Tibial artery (tissue), 4 donors: Measurements from ENCODE around the gene PMP22.

Source experiments
- DNase-seq, 2 donors: peaks; one replicate each; pipeline ENCODE4 v3.0.0-alpha.2; 2019
- H3K27ac ChIP-seq, 2 donors: fragments of 200-600 bp; sonication (generic) in 1 of 2; 1 replicate in 1 of 2; 2 replicates in 1 of 2; pipeline ENCODE4 v1.5.1; 2018 to 2019; ENCODE audit warnings: mild to moderate bottlenecking in 1 of 2
- H3K27me3 ChIP-seq, 2 donors: fragments of 200-600 bp; sonication (generic) in 1 of 2; one replicate each; pipeline versions ENCODE4 v1.5.1 to v1.6.0; 2016 to 2019
- H3K36me3 ChIP-seq, 3 donors: fragments of 200-600 bp; sonication (generic) in 2 of 3; one replicate each; pipeline ENCODE4 v1.5.1; 2016 to 2019; ENCODE audit warnings: mild to moderate bottlenecking in 2 of 3
- H3K4me1 ChIP-seq, 4 donors: fragments of 200-600 bp; sonication (generic) in 2 of 4; 1 replicate in 3 of 4; 2 replicates in 1 of 4; pipeline ENCODE4 v1.5.1; 2016 to 2019
- H3K4me3 ChIP-seq, 2 donors: fragments of 200-600 bp; sonication (generic) in 1 of 2; 1 replicate in 1 of 2; 2 replicates in 1 of 2; pipeline ENCODE4 v1.5.1; 2018 to 2019; ENCODE audit warnings: mild to moderate bottlenecking in 2 of 2
- H3K9me3 ChIP-seq, 3 donors: fragments of 200-600 bp; sonication (generic) in 1 of 3; one replicate each; pipeline ENCODE4 v1.5.1; 2016 to 2019
- intact Hi-C: fragments of 100-400 bp; cut with DNase I; formaldehyde crosslinking; loops from one replicate; pipeline ENCODE4 v1.15.0; 2023; ENCODE audit warnings: low total_unique reads
- TF ChIP-seq, protein P1 (sequence below), 2 experiments: fragments of 200-600 bp in 1 of 2; fragments of 450-650 bp in 1 of 2; IDR thresholded peaks; one replicate each; pipeline ENCODE4 v1.5.1; 2017 to 2019; ENCODE audit warnings: antibody characterized with exemption in 2 of 2, mild to moderate bottlenecking in 1 of 2, moderate library complexity in 1 of 2

Gene PMP22

DNA sequence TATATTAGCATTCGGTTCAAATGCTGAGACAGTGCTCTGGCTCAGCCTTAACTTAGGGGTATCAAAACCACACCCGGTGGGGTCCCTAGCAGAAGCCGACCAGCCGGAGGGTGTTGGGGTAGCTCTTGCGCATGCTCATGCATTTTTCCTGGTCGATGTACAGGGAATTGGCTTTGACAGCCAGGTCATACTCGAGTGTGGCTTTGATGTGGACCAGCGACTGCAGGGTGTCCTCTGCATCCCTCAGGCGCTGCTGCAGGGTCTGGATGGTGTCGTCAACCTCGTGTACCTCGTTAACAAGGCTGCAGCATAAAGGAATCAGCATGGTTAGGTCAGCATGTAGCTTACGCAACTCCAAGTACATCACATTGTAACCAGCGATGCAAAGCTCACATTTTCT is 38.7 kb upstream of the PMP22 start:
- TF ChIP-seq, protein P1, sequence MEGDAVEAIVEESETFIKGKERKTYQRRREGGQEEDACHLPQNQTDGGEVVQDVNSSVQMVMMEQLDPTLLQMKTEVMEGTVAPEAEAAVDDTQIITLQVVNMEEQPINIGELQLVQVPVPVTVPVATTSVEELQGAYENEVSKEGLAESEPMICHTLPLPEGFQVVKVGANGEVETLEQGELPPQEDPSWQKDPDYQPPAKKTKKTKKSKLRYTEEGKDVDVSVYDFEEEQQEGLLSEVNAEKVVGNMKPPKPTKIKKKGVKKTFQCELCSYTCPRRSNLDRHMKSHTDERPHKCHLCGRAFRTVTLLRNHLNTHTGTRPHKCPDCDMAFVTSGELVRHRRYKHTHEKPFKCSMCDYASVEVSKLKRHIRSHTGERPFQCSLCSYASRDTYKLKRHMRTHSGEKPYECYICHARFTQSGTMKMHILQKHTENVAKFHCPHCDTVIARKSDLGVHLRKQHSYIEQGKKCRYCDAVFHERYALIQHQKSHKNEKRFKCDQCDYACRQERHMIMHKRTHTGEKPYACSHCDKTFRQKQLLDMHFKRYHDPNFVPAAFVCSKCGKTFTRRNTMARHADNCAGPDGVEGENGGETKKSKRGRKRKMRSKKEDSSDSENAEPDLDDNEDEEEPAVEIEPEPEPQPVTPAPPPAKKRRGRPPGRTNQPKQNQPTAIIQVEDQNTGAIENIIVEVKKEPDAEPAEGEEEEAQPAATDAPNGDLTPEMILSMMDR (IDR thresholded peaks at IDR 0.05): no peak
- Histone ChIP-seq H3K27ac (no peak overlapping the region), H3K4me3 (no peak overlapping the region), H3K9me3 (no peaks in the 10 kb centered on the region), H3K36me3 (no peaks in the 10 kb centered on the region), H3K27me3 (no peaks in the 10 kb centered on the region), H3K4me1 (peaks cover 0 to 3% (median 1%) of the 10 kb centered on the region in 4 donors)
- intact Hi-C loops: no loop called here
- no peak for DNase-seq

DNA sequence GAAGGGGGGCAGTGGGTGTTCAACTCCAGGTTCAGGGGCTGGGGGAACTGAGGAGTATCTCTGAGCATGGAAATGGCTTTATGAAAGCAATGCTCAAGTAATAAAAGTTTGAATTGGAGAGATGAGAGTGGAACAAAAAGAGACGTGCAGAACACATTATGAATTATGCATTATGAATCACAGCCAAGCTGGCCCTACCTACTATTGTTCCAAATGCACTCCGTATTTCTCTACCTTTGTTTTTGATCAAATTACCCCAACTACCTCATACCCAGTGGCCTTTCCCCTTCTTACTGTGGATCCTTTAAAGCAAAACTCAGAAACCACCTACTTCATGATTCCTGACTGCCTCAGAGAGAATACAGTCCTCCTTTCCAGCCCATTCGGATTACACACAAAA is 38.1 kb upstream of the PMP22 start:
- Histone ChIP-seq H3K4me3 (no peak overlapping the region), H3K9me3 (no peaks in the 10 kb centered on the region), H3K27me3 (no peaks in the 10 kb centered on the region), H3K4me1 (peaks cover 0 to 3% (median 1%) of the 10 kb centered on the region in 4 donors), H3K36me3 (no peaks in the 10 kb centered on the region), H3K27ac (no peak overlapping the region)
- TF ChIP-seq, protein P1 (IDR thresholded peaks at IDR 0.05): no peak
- DNase-seq: no peak
- intact Hi-C loops: no loop called here

DNA sequence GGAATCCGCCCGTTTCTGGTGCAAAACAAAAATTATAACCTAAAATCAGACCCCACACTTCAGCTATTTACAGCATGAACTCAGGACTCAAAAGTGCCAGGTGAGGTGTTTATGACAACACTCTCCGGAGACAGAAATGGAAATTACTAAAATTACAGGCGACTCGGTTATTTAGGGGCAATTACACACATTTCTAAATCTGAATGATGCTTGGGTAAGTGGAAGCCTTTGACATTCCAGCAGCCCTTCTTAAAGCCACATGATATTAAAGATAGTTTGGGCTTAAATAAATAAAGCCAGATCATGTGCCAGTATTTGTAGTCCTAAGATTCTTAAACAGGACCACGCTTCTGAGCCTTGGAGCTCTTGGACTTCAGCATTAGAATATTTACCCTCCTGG is 36.7 kb upstream of the PMP22 start:
- DNase-seq: no peak
- Histone ChIP-seq H3K27ac (no peak overlapping the region), H3K4me3 (no peak overlapping the region), H3K9me3 (no peaks in the 10 kb centered on the region), H3K27me3 (no peaks in the 10 kb centered on the region), H3K36me3 (no peaks in the 10 kb centered on the region), H3K4me1 (peaks cover 0 to 3% (median 1%) of the 10 kb centered on the region in 4 donors)
- intact Hi-C loops: no loop called here
- TF ChIP-seq, protein P1 (IDR thresholded peaks at IDR 0.05): no peak

DNA sequence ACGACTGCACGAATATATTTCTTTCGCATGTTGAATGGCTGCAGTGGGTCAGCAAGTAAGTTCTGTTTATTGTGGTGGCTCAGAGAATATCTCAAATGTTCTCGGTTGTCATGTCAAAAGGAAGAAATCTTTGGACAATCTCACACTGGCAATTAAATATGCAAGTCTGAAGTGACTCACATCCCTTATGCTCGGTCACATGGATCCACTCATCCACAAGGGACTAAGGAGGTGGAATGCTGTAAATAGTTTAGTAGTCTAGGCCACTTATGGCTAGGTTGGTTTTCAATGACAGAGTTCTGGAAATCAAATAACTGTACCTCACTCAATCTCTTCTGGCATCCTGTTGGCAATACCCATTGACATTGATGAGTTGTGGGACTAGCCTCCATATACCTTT is 33.0 kb upstream of the PMP22 start:
- no peaks in the 10 kb centered on the region for H3K36me3 ChIP-seq
- DNase-seq: no peak
- intact Hi-C loops: no loop called here
- H3K27me3 ChIP-seq: no peaks in the 10 kb centered on the region
- no peaks in the 10 kb centered on the region for H3K9me3 ChIP-seq
- TF ChIP-seq, protein P1 (IDR thresholded peaks at IDR 0.05): no peak
- H3K4me1 ChIP-seq: no peaks in the 10 kb centered on the region
- no peak overlapping the region for H3K27ac ChIP-seq
- H3K4me3 ChIP-seq: no peak overlapping the region

DNA sequence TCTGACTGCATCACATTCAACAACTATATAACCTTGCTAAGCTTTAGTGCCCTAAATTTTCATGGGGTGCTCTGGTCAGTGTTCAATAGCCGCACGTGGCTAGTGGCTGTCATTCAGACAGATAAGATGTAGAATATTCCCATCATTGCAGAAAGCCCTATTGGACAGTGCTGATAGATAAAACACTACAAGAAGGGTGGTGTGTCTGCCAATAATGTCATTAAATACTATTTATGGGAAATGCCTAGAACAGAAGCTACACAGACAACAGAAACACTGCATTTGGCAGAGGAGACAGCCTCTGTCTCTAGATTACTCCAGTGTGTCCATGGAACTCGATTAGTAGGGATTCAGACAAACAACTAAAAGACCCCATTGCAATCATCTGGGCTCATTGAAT is 28.4 kb upstream of the PMP22 start:
- Histone ChIP-seq H3K36me3 (no peaks in the 10 kb centered on the region), H3K27ac (no peak overlapping the region), H3K9me3 (no peaks in the 10 kb centered on the region), H3K4me1 (no peaks in the 10 kb centered on the region), H3K27me3 (no peaks in the 10 kb centered on the region), H3K4me3 (no peak overlapping the region)
- no peak for DNase-seq
- intact Hi-C loops: no loop called here
- TF ChIP-seq, protein P1 (IDR thresholded peaks at IDR 0.05): no peak

DNA sequence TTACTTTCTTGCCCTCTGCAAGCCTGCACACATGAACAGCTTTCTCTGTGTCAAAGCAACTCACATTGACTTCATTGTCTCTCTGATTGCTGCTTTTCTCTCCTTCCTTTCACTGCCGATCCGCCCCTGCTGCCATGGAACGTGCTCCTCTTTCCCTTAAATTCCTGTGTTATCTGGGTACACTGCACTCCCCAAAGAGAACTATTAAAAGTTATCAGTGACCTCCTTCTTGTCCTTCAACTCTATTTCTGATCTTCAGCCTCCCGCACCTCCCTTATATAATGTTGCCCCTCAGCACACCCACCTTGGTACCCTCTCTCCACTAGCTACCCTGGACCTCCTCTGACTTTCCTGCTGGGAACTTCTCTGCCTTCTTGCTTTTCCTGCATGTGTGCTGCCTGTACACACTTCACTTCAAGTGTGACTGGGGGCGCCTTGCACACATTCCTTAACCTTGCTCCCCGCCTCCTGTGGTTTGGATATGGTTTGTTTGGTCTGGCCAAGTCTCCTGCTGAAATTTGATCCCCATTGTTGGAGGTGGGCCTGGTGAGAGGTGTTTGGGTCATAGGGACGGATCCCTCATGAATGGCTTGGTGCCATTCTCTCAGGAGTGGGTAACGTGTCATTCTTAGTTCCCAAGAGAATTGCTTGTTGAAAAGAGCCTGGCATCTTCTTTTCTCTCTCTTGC is 26.7 kb upstream of the PMP22 start:
- H3K9me3 ChIP-seq: no peaks in the 10 kb centered on the region
- TF ChIP-seq, protein P1 (IDR thresholded peaks at IDR 0.05): no peak
- H3K27me3 ChIP-seq: no peaks in the 10 kb centered on the region
- no peak overlapping the region for H3K4me3 ChIP-seq
- intact Hi-C loops: no loop called here
- no peaks in the 10 kb centered on the region for H3K36me3 ChIP-seq
- H3K27ac ChIP-seq: no peak overlapping the region
- no peaks in the 10 kb centered on the region for H3K4me1 ChIP-seq
- DNase-seq: no peak
